Mononuclear cell (primary cell): Measurements from ENCODE around the gene KCP. TPM values are rescaled to one million over a fixed set of nuclear protein-coding genes. Genes with fewer than 3 reads are reported as not detected.

Experiments used
- H3K27me3 ChIP-seq: 2 replicates; pipeline ENCODE4 v1.6.0; 2011; ENCODE audit warnings: low read length, control low read depth; ENCODE audit not compliant: insufficient read depth
- H3K4me1 ChIP-seq: 2 replicates; pipeline ENCODE4 v1.5.1; 2011; ENCODE audit warnings: mild to moderate bottlenecking, low read length, control low read depth; ENCODE audit not compliant: insufficient read depth
- H3K4me3 ChIP-seq: 2 replicates; pipeline ENCODE4 v1.5.1; 2011; ENCODE audit warnings: mild to moderate bottlenecking, low read length, moderate library complexity
- H3K9me3 ChIP-seq: 2 replicates; pipeline ENCODE4 v1.5.1; 2011; ENCODE audit warnings: low read depth, mild to moderate bottlenecking, control low read depth, low read length
- total RNA-seq: library from RNA; depleted of rRNA; stranded (reverse); fragments of >200 nt; gene quantifications from one replicate; pipeline ENCODE4 v1.2.3, GENCODE V29; 2012

The KCP gene
- total RNA-seq, 1 donor, result 0.10 TPM

- H3K4me3 ChIP-seq, result no peak overlapping the region
- peaks cover 53% of the 10 kb centered on the region for H3K4me1 ChIP-seq
- no peaks in the 10 kb centered on the region for H3K27me3 ChIP-seq
- no peaks in the 10 kb centered on the region for H3K9me3 ChIP-seq
Measured at GRCh38 chr7:128932862-128933179, 22.3 kb upstream of the KCP start.

- no peaks in the 10 kb centered on the region for H3K9me3 ChIP-seq
- H3K4me3 ChIP-seq, result no peak overlapping the region
- no peaks in the 10 kb centered on the region for H3K27me3 ChIP-seq
- H3K4me1 ChIP-seq, result peaks cover 49% of the 10 kb centered on the region
Measured at GRCh38 chr7:128931965-128932861, 21.7 kb upstream of the KCP start.

GRCh38 chr7:128931190-128931798 lies 20.8 kb upstream of the KCP start:
- Histone ChIP-seq H3K4me1 (peaks cover 39% of the 10 kb centered on the region), H3K27me3 (no peaks in the 10 kb centered on the region), H3K4me3 (no peak overlapping the region), H3K9me3 (no peaks in the 10 kb centered on the region)

- no peaks in the 10 kb centered on the region for H3K27me3 ChIP-seq
- peaks cover 28% of the 10 kb centered on the region for H3K4me1 ChIP-seq
- H3K9me3 ChIP-seq, result no peaks in the 10 kb centered on the region
- no peak overlapping the region for H3K4me3 ChIP-seq
Measured at GRCh38 chr7:128928882-128929788, 18.6 kb upstream of the KCP start.

- Histone ChIP-seq H3K9me3 (no peaks in the 10 kb centered on the region), H3K4me3 (no peak overlapping the region), H3K27me3 (no peaks in the 10 kb centered on the region), H3K4me1 (peaks cover 28% of the 10 kb centered on the region)
Measured at GRCh38 chr7:128928159-128928813, 17.8 kb upstream of the KCP start.

GRCh38 chr7:128924707-128925588 lies 14.4 kb upstream of the KCP start:
- Histone ChIP-seq H3K9me3 (no peaks in the 10 kb centered on the region), H3K27me3 (no peaks in the 10 kb centered on the region), H3K4me1 (peaks cover 16% of the 10 kb centered on the region), H3K4me3 (no peak overlapping the region)

- no peaks in the 10 kb centered on the region for H3K27me3 ChIP-seq
- peaks cover 16% of the 10 kb centered on the region for H3K4me1 ChIP-seq
- no peaks in the 10 kb centered on the region for H3K9me3 ChIP-seq
- no peak overlapping the region for H3K4me3 ChIP-seq
Measured at GRCh38 chr7:128923411-128923800, 12.9 kb upstream of the KCP start.

- Histone ChIP-seq H3K27me3 (no peaks in the 10 kb centered on the region), H3K9me3 (no peaks in the 10 kb centered on the region), H3K4me1 (peaks cover 16% of the 10 kb centered on the region), H3K4me3 (no peak overlapping the region)
Measured at GRCh38 chr7:128922496-128923410, 12.2 kb upstream of the KCP start.

GRCh38 chr7:128921866-128922440 lies 11.4 kb upstream of the KCP start:
- no peaks in the 10 kb centered on the region for H3K9me3 ChIP-seq
- no peak overlapping the region for H3K4me3 ChIP-seq
- H3K27me3 ChIP-seq, result no peaks in the 10 kb centered on the region
- H3K4me1 ChIP-seq, result peaks cover 16% of the 10 kb centered on the region

- Histone ChIP-seq H3K4me3 (no peak overlapping the region), H3K27me3 (peaks cover 3% of the 10 kb centered on the region), H3K9me3 (no peaks in the 10 kb centered on the region), H3K4me1 (peaks cover 16% of the 10 kb centered on the region)
Measured at GRCh38 chr7:128920913-128921582, 10.5 kb upstream of the KCP start.

- H3K4me3 ChIP-seq, result no peak overlapping the region
- H3K4me1 ChIP-seq, result peaks cover 20% of the 10 kb centered on the region
- H3K27me3 ChIP-seq, result peaks cover 6% of the 10 kb centered on the region
- H3K9me3 ChIP-seq, result no peaks in the 10 kb centered on the region
Measured at GRCh38 chr7:128919881-128920799, 9.6 kb upstream of the KCP start.

- Histone ChIP-seq H3K4me1 (peaks cover 14% of the 10 kb centered on the region), H3K9me3 (no peaks in the 10 kb centered on the region), H3K4me3 (no peak overlapping the region), H3K27me3 (peaks cover 11% of the 10 kb centered on the region)
Measured at GRCh38 chr7:128919241-128919640, 8.7 kb upstream of the KCP start.
